ENCODE measurements around the gene CLCA1. TPM values are rescaled to one million over a fixed set of nuclear protein-coding genes. Genes with fewer than 3 reads are reported as not detected.

The CLCA1 gene
- total and polyA plus RNA-seq, 2 experiments from 2014 or later = not detected

- TF ChIP-seq POLR2AphosphoS5 (IDR thresholded peaks at IDR 0.05; ENCODE audit: low read depth) (no peak), STAT1 (IDR thresholded peaks at IDR 0.05; ENCODE audit: unreplicated experiment) (no peak), EZH2 (IDR thresholded peaks at IDR 0.05; ENCODE audit: low read depth, unreplicated experiment) (no peak), ZNF331 (CRISPR knock-in tag; IDR thresholded peaks at IDR 0.05; ENCODE audit: low read depth) (no peak)
- TF ChIP-seq, protein P1, sequence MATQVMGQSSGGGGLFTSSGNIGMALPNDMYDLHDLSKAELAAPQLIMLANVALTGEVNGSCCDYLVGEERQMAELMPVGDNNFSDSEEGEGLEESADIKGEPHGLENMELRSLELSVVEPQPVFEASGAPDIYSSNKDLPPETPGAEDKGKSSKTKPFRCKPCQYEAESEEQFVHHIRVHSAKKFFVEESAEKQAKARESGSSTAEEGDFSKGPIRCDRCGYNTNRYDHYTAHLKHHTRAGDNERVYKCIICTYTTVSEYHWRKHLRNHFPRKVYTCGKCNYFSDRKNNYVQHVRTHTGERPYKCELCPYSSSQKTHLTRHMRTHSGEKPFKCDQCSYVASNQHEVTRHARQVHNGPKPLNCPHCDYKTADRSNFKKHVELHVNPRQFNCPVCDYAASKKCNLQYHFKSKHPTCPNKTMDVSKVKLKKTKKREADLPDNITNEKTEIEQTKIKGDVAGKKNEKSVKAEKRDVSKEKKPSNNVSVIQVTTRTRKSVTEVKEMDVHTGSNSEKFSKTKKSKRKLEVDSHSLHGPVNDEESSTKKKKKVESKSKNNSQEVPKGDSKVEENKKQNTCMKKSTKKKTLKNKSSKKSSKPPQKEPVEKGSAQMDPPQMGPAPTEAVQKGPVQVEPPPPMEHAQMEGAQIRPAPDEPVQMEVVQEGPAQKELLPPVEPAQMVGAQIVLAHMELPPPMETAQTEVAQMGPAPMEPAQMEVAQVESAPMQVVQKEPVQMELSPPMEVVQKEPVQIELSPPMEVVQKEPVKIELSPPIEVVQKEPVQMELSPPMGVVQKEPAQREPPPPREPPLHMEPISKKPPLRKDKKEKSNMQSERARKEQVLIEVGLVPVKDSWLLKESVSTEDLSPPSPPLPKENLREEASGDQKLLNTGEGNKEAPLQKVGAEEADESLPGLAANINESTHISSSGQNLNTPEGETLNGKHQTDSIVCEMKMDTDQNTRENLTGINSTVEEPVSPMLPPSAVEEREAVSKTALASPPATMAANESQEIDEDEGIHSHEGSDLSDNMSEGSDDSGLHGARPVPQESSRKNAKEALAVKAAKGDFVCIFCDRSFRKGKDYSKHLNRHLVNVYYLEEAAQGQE (IDR thresholded peaks at IDR 0.05; ENCODE audit: unreplicated experiment) = no peak
Measured at GRCh38 chr1:86472767-86473166, 4.0 kb downstream of the CLCA1 start (continued).

GRCh38 chr1:86477256-86477655 lies 8.5 kb downstream of the CLCA1 start:
- no peak overlapping the region for H3K4me2 ChIP-seq
- H3K27ac Mint-ChIP-seq = no peak overlapping the region
- no peak overlapping the region for H3K4me3 ChIP-seq
- H3K9me3 Mint-ChIP-seq = no peaks in the 10 kb centered on the region
- H2AFZ ChIP-seq = peak overlapping the region; percentile 43; the same call in 1 of the 2 replicates
- no peaks in the 10 kb centered on the region for H3K9me2 ChIP-seq (ENCODE audit: insufficient read depth)
- H3K27ac ChIP-seq (ENCODE audit: low read depth) = no peak overlapping the region
- no peaks in the 10 kb centered on the region for H3K79me2 ChIP-seq (replicated peaks; ENCODE audit: insufficient read depth)
- no peak for ATAC-seq
- H4K20me1 ChIP-seq (replicated peaks; ENCODE audit: insufficient read depth) = no peaks in the 10 kb centered on the region
- DNase-seq (ENCODE audit: low spot score) = no peak
- TF ChIP-seq POLR2AphosphoS5 (IDR thresholded peaks at IDR 0.05; ENCODE audit: low read depth) = no peak
- H3K4me3 Mint-ChIP-seq = no peak overlapping the region
- no peaks in the 10 kb centered on the region for H3K27me3 Mint-ChIP-seq (ENCODE audit: insufficient read depth, low read depth, poor library complexity)
- peaks cover 2% of the 10 kb centered on the region; the same call in 2 of the 3 replicates for H3K4me1 Mint-ChIP-seq
- H3F3A ChIP-seq (replicated peaks; ENCODE audit: low read depth) = no peaks in the 10 kb centered on the region
- no peaks in the 10 kb centered on the region for H3K36me3 Mint-ChIP-seq (ENCODE audit: low read depth)
- peaks cover 3% of the 10 kb centered on the region for H3K4me1 ChIP-seq (ENCODE audit: insufficient read depth)
- H3K27me3 ChIP-seq (ENCODE audit: insufficient read depth) = no peaks in the 10 kb centered on the region
- no peaks in the 10 kb centered on the region for H3K36me3 ChIP-seq (ENCODE audit: insufficient read depth)

GRCh38 chr1:86477682-86478081 lies 9.0 kb downstream of the CLCA1 start:
- Histone ChIP-seq H2AFZ (no peak overlapping the region), H3K79me2 (replicated peaks; ENCODE audit: insufficient read depth) (no peaks in the 10 kb centered on the region)
- no peak for DNase-seq (ENCODE audit: low spot score)
- TF ChIP-seq STAT1 (IDR thresholded peaks at IDR 0.05; ENCODE audit: unreplicated experiment) (no peak), CREB1 (CRISPR knock-in tag; IDR thresholded peaks at IDR 0.05; ENCODE audit: low read depth) (no peak), EZH2phosphoT487 (IDR thresholded peaks at IDR 0.05; ENCODE audit: unreplicated experiment) (no peak), ZNF331 (CRISPR knock-in tag; IDR thresholded peaks at IDR 0.05; ENCODE audit: low read depth) (no peak), NANOG (IDR thresholded peaks at IDR 0.05; ENCODE audit: borderline replicate concordance) (no peak), ZNF114 (CRISPR knock-in tag; IDR thresholded peaks at IDR 0.05) (no peak), POLR2AphosphoS5 (IDR thresholded peaks at IDR 0.05; ENCODE audit: low read depth) (no peak), EZH2 (IDR thresholded peaks at IDR 0.05; ENCODE audit: low read depth, unreplicated experiment) (no peak)
- TF ChIP-seq, protein P2, sequence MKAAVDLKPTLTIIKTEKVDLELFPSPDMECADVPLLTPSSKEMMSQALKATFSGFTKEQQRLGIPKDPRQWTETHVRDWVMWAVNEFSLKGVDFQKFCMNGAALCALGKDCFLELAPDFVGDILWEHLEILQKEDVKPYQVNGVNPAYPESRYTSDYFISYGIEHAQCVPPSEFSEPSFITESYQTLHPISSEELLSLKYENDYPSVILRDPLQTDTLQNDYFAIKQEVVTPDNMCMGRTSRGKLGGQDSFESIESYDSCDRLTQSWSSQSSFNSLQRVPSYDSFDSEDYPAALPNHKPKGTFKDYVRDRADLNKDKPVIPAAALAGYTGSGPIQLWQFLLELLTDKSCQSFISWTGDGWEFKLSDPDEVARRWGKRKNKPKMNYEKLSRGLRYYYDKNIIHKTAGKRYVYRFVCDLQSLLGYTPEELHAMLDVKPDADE (IDR thresholded peaks at IDR 0.05) = no peak
- TF ChIP-seq, protein P1 (IDR thresholded peaks at IDR 0.05; ENCODE audit: unreplicated experiment) = no peak

More at GRCh38 chr1:86477682-86478081, 9.0 kb downstream of the CLCA1 start:
- no peaks in the 10 kb centered on the region for H3K36me3 ChIP-seq (ENCODE audit: insufficient read depth)
- no peaks in the 10 kb centered on the region for H3K9me3 Mint-ChIP-seq
- peaks cover 3% of the 10 kb centered on the region; the same call in 1 of the 3 replicates for H3K4me1 Mint-ChIP-seq
- no peak overlapping the region for H3K4me3 Mint-ChIP-seq
- H3K27ac ChIP-seq (ENCODE audit: low read depth) = no peak overlapping the region
- H3F3A ChIP-seq (replicated peaks; ENCODE audit: low read depth) = no peaks in the 10 kb centered on the region
- no peak for ATAC-seq
- H3K27me3 ChIP-seq (ENCODE audit: insufficient read depth) = no peaks in the 10 kb centered on the region
- no peak overlapping the region for H3K27ac Mint-ChIP-seq
- H3K36me3 Mint-ChIP-seq (ENCODE audit: low read depth) = no peaks in the 10 kb centered on the region
- no peaks in the 10 kb centered on the region for H4K20me1 ChIP-seq (replicated peaks; ENCODE audit: insufficient read depth)
- H3K27me3 Mint-ChIP-seq (ENCODE audit: insufficient read depth, low read depth, poor library complexity) = no peaks in the 10 kb centered on the region
- H3K9me2 ChIP-seq (ENCODE audit: insufficient read depth) = no peaks in the 10 kb centered on the region
- no peak overlapping the region for H3K4me2 ChIP-seq
- no peak overlapping the region for H3K4me3 ChIP-seq
- peaks cover 7% of the 10 kb centered on the region for H3K4me1 ChIP-seq (ENCODE audit: insufficient read depth)
